GM19438 (cell line): ENCODE measurements around the gene VSIG2.

ENCODE experiments used
- ATAC-seq: cut with Tn5 transposase; IDR thresholded peaks from one replicate; pipeline ENCODE4 v1.9.1; 2021; ENCODE audit warnings: low read depth; ENCODE audit not compliant: unreplicated experiment

VSIG2 gene

DNA sequence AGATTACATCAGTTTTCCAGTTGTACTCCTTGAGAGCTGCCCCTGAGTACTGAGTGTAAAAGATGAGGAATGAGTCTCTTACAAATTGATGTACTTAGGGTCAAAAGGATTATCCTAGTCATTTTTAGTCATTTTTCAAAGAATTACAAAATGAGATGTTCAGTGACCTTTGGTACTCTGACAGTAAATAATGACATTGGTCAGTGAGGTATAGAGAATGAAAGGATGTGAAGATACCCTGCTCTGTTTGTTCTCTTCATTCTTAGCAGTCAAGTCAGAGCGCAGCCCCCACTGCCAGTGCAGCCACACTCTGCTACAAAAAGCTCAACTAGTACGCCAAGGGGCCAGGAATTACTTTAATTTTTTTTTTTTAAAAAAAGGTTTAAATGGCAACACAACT lies 14.1 kb upstream of the VSIG2 start:
- no peak for ATAC-seq

DNA sequence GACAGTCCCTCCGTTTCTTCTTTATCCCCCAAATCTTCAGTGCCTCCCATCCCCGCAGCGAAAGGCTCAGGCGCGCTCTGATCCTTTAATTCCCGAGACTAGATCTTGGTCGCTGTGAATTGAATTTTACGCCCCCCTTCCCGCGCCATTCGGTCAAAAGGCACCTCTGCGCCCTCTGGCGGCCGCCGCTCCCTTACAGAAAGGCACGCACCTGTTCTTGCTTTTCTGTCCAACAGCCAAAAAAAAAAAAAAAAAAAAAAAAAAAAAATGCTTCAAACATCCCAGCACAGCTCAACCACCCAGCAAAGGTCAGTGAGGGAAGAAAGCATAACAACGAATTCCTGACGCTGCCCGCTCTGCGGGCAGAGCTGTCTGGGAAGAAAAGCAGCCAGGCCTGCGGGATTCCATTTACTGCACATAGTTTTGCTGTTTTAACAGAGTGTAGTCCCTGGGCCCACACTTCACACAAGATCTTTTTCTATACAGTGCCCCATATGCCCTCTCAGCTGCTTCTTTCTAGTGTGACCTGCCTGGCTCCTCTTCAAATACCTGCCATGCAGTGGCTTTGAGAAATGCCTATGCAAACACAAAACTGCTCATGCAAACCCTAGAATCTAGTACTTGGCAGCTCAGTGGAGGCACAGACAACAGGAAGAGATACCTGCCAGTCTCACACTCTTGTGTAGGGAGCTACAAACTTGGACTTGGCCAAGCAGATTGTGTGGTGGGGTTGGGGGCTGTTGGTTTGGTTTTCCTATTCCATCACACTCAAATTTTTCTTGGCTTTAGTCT lies 11.3 kb upstream of the VSIG2 start:
- ATAC-seq: peak; percentile 29

DNA sequence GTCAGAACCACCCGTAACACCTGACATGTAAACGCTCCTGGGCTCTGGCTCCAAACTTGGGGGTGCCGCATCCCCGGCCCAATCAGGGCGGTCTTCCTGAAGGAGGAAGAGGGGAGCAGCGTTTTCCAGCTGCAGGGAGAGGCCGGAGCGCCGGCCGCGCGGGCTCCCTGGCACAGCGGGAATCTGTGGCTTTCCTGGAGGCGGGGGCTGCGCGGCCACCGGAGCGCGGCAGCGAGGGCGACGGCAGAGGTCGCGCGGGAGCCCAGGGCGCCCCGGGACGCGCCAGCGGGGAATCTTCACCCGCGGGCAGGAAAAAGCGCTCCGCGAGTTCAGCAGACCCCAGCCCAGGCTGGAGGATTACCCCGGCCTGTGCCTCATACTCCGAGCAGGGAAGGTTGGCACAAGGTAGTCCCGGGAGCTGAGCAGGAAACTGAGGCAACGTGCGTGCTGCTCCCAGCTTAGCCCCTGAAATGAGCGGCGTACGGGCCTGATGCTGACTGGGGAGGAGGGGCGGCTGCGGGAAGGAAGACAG lies 10.6 kb upstream of the VSIG2 start:
- peak; percentile 20 for ATAC-seq

DNA sequence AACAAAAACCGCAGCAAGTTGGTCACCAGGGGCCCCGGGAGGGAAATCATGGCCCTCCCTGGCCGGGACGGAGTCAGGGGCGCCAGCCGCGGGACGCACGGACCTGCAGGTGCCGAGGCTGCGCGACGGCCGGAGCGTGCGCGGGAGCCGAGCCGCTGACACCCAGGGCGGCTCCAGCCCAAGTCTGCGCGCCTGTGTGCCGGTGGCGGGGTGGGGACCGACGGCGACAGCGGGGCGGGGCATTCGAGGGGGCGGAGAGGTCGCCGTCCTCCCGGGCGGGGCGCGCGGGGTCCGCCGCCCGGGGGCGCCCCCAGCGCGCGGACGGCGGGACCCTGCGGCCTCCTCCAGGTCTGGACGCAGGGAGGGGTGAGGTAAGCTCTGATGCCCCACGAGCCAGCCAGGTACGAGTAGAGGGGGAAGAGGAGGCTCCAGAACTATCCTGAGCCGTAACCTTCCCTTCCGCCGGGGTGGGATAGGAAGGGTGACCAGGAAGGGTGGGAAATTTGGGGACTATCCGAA lies 10.1 kb upstream of the VSIG2 start, which contains the start of gene ESAM:
TSS of gene ESAM (minus strand) at position 186 of the 519 bp plus-strand sequence. CDS start at position 50, 136 bp downstream.
- ATAC-seq: peak; percentile 48

DNA sequence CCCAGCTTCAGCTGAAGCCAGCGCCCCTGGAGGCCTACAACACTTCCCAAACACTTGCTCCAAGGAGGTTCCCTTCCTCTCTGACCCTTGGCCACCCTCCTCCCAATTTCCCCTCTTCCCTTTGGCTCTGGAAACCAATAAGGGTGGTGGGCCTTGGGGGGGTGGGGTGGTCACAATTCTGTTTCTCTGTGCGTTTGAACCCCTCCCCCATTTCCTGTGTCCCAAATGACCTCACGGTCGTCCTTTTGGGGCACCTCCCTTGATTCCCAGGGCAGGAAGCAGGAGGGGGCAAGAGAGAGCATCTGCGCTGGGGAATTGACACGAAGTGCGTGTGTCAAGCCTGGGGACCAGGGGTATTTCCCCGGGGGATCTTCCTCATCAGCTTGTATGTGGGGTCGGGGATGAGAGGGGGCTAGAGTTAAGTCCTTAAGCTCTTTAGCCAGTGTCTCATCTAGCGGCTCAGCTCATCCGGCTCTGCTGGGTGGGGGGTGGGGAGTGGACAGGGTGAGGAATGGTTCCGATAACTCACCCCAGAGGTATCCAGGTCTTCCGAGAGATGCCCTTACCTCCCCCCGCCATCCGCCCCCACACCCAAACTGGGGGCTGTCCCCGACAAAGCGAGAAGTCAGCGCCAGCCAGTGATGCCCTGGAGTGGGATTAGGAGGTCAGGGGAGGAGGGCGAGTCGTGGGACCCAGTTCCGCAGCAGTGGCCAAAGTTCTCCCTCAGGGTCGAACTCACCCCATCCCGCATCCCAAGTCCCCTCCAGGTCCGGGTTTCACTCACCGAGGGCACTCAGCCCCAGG lies 9.4 kb upstream of the VSIG2 start:
- no peak for ATAC-seq

DNA sequence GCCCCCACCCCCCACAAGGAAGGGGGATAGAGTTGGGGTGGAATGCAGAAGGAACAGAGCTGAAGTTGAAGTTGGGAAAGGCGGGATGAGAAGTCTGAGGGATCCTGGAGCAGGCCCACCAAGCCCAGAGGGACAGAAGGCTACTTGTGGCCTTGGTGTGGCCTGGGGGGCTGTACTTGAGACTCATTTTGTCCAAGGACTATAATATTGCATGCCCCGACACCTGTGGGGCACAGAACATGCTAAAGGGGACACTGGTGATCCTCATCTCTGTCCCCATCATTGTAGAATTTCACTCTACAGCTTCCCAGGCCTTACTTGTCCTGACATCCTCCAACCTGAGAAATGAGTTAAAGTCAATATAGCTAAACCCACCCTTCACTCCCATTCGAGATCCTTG lies 8.8 kb upstream of the VSIG2 start:
- no peak for ATAC-seq

DNA sequence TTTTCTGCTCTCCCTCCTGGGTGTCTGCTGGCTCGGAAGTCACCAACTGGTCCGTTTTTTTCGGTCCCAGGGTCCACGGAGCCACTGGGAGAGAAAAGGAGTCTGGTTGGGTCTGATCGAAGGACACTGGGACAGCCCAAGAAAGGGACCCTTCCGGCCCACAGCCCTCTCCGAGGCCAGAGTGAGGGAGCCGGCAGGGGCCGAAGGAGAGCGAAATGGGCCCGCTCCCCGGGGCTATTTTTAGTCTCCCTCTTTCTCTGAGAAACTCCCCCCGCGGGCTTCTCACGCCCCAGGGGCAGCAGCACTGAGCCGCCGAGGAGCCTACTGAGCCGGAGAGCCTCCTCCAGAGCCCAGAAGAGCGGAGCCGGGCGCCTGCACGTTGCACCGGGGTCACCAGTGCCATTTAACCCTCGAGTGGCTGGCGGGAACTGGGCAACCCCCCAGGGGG lies 8.2 kb upstream of the VSIG2 start:
- peak; percentile 30 for ATAC-seq

DNA sequence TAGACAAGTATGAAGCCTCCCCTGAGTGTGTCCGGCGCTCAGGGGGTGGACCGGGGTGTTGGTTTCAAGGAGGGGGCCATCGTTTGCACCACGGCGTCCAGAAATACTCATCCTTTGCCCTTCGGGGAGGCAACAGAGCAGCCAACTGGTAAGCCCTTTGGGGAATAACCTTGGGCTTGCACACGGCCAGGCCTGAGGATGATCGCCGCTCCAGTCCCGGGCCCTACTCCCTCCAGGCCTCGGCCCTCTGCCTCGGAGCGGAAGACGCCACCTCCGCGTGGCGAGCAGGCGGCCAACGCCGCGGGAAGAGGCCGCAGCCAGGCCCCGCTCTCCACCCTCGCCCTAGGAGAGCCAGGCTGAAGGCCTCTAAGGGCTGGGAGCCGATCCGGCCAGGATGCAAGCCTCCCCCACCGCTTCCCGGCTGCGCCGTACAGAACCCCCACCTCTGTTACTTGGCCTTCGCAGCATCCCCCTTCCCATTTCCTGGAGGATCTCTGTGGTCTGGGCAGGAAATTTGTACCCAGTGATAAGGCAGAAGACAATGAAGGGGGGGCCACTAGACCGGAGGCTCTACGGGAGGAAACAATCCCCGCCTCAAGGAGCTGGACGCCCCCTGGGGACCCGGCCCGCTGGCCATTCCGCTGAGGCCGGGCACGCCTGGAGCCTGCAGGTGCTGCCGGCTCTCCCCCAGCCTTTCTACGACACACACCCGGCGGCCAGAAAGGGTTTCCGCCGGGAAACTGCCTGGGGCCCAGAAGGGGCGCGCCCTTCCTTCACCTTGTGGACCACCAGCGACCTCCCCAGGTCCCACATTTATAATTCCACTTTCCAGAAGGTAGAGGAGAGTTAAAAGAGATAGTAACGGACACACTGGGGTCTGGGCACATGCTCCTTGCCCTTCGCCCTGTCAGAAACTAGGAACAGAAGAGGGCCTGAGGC lies 7.5 kb upstream of the VSIG2 start:
- no peak for ATAC-seq

DNA sequence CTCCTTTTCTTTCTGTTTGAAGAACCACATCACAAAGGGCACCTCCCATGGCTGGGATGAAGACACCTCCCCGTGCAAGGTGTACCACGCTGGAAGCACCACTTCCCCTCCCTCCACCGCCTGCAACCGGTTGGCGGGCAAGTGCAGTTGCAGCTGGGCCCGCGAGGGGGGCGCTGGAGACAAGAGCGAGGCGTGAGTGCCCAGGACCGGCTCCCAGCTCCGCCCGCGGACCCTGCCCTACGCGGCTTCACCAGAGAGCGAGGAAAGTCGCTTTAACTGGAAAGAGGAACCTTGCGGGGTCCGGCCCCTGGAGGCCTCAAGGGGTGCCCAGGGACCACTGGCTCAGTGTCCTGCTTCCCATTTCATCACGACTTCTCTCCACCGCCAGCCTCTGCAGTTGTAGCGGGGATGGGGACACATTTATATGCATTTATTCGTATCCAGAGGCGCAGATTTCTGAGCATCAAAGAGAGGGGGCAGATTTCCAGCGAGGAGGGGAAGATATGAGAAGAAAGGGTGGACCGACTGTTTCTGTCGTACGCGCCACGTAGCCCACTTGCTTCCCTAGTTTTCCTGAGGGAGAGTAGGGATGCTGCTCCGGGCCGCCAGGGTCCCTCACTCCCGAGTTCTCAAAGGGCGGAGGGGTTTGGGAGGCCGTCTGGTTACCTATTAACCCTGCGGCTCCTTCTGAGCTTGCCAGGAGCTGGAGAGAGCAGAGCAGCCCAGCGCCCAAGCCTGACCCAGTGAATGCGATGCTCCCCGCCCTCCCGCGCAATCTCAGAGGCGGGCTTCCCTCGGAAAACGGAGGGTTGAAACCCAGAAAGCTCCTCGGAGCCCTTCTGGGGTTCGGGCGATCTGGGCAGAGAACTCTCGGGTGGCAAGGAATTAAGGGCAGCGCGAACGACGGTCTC lies 6.6 kb upstream of the VSIG2 start:
- peak; percentile 32 for ATAC-seq

DNA sequence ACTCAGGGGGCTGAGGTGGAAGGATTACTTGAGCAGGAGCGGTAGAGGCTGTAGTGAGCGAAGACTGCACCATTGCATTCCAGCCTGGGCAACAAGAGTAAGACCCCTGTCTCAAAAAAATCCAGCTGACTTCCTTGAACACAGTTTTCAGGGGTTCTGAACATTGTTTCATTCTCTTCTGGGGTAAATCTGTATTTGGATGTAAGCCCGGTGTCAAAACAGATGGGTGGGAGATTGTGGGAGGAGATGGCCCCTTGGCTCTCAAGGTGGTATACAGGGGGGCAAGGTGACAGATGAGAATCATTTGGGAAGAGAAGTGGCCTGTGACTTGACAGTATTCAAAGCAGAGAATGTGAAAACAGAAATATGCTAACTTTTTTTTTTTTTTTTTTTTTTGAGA lies 5.3 kb upstream of the VSIG2 start:
- no peak for ATAC-seq

DNA sequence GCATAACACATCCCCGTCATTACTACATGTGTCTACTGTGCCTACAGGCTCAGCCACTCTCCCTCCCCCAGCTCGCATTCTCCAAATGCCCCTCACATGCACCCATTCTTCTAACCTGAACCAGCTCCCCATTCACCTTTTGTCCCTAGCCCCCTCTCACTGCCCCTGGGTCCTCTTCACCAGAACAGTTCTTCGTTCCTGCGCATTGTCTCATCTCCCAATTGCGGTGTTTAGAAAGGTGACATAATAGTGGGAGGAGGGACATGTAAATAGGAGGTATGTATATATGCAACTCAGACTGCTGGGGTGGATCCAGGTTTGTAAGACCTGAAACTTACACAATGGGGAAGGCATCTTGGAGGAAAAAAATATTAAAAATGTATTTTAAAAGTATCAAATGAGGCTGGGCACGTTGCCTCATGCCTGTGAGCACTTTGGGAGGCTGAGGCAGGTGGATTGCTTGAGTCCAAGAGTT lies 4.7 kb upstream of the VSIG2 start:
- no peak for ATAC-seq

DNA sequence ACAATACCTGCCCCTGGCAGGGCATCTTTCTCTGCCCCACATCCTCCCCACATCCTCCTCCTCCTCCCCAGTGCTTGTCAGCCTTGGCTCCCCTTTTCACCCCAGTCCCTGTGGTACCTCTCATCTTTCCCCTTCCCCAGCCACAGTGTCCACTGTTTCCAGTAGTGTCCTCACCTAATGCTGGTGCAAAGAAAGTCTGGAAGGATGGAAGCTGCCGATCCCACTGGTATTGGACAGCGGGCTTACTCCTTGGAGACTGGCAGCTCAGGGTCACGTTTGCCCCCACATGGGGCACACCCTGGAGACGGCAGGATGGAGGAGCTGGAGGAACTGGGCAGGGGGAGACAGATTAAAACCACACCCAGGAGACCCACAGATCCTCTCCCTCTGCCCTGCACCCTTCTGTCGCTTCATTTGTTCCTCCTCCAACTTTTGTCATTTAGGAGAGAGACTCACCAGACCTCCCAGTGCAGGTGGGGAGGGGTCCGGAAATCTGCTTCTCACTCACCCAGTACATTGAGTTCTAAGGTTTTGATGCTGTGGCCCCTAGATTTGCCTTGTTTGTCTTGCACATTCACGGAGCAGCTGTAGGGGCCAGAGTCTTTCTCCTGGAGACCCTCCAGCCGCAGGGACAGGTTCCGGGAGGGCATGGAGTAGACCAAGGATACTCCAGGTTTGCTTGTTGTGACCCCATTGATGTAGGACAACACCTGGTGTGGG lies 4.1 kb upstream of the VSIG2 start:
- no peak for ATAC-seq

DNA sequence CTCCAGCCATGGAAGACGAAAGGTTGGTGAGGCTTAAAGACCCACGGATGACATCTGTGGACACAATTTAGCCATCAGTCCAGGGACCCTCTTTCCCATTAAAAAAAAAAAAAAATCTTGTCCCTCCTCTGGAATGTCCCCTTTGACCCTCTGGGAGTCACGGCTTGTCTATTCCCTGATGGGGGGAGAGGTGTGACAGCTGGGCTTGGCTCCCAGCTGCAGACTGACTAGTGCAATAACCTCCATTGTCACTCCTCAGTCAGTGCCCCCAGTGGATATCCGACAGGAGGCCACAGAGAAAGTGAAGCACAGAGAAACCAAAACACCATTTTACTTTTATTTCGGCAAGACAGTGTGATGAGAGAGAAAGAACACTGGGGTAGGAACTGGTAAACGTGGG lies 2.7 kb upstream of the VSIG2 start:
- ATAC-seq: no peak

DNA sequence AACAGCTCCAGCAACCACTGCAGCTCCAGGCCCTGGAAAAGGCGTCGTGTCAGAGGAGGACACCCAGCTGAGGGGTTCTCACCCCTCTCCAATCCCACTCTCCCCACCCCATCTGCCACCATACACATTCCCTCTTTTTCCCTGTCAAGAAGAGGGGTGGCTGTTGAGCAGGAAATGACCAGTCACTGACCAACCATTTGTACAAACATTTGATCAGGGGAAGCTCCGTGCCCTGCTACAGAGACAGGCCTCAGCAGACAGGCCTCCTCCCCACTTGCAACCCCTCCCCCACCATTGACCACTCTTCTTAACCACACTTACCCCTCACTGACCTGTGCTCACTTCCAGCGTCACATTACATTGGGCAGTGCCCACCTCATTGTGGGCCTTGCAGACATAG lies 2.3 kb upstream of the VSIG2 start:
- ATAC-seq: no peak

DNA sequence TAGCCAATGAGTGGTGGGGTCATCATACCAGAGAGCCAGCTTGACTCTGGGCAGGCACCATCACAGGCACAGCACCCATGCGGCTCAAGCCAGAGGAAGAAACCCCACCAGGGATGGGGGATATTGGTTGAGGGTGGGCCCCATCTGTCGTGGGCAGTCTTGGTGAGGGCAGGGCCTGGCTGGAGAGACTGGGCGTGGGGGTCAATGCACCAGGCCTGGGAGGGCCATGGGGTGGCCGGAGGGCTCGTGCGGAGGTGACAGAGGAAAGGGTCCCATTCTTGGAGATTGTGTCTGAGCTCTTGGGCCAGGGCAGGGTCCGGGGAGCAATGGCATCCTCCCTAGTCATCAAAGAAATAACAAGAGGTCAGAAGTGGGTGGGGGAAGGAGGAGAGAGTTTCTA lies 1.6 kb upstream of the VSIG2 start:
- ATAC-seq: no peak

DNA sequence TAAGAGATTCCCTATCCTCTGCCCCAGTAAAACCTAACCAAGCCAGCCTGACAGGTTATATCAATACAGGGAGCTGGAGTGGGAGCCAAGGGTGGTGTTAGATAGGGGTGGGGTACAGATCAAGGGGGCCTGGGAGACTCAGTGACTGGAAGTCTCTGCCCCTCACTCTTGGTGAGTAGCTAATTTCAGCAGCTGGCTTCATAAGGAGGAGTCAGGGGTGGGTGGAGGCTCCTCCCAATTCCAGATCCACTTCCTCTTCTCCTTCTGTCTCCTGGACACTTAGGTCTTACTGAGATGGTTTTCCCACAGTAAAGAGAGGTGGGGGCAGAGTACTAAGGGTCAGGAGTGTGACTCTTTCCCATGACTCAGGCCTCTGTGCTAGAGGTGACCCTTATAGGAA lies 1.1 kb upstream of the VSIG2 start:
- no peak for ATAC-seq

DNA sequence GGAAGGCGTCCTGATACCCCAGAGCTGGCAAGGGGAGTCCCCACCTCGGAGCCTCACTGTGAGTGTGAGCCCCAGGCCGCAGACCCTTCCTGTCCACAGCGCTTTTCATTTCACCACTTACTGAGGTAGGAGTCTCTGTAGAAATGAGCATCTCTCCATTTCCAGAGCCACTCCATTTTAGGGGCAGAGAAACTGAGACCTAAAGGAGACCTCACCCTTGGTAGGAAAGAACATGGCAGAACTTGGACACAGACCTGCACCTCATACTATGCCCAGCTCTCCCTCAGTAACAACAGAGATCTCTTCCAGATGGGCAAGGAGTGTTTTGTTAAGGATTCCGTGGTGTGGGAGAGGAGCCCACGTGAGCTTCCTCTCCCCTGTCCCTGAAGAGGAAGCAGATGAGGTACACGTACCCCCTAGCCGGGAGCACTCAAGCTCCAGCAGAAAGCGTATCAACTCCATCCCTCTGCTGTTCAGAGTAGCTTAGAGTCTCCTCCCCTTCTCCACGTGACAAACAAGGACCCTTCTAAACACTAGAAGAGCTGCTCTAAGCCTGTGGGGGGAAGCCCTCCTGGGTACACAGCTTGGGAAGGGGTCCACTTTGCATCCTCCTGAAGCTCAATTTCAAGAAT lies 532 bp upstream of the VSIG2 start:
- no peak for ATAC-seq

DNA sequence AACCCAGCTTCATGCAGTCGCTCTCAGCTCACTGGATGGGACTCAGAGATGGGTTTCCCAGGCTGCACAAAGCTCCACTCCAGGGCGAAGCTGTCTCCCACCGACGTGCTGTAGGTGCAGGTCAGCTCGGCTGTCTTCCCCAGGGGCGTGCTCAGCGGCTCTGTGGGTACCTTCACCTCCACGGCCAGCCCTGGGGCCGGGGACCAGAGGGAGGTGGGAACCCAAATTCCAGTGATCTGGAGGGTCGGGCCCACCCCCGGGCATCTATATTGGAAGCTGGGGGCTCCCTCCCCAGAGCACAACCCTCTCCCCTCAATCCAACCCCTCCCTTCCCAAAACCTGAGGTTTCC lies 689 bp downstream of the VSIG2 start:
- no peak for ATAC-seq
